SU-DHL-6 (cell line): ENCODE results near the gene NT5C.
A peak's percentile ranks its signal among the peaks of the same experiment; 100 is the strongest.

Source experiments
- H2AFZ ChIP-seq: fragments of 200-600 bp; sonication (generic); 2 replicates; pipeline ENCODE4 v1.6.1; 2014; ENCODE audit warnings: low read depth, mild to moderate bottlenecking, moderate library complexity, mixed read lengths, antibody characterized with exemption, low read length; ENCODE audit not compliant: severe bottlenecking
- H3F3A ChIP-seq: fragments of 200-600 bp; shearing (Covaris generic); 2 replicates; pipeline ENCODE4 v1.6.0; 2016; ENCODE audit warnings: antibody characterized with exemption, mild to moderate bottlenecking; ENCODE audit not compliant: insufficient read depth
- H3K27ac ChIP-seq: fragments of 200-600 bp; sonication (generic); 2 replicates; pipeline ENCODE4 v1.5.1; 2016; ENCODE audit warnings: low read depth, mild to moderate bottlenecking, low read length, moderate library complexity, mixed read lengths
- H3K27me3 ChIP-seq: fragments of 200-600 bp; sonication (generic), shearing (Covaris generic); 2 replicates; pipeline ENCODE4 v1.6.0; 2014; ENCODE audit warnings: mild to moderate bottlenecking, low read length
- H3K36me3 ChIP-seq: fragments of 200-600 bp; sonication (generic); 2 replicates; pipeline ENCODE4 v1.6.1; 2014; ENCODE audit warnings: mild to moderate bottlenecking, low read length, mixed read lengths
- H3K4me2 ChIP-seq: fragments of 300-600, 200-600 bp; shearing (Covaris generic), sonication (generic); 2 replicates; pipeline ENCODE4 v1.6.0; 2014; ENCODE audit warnings: low read length, low read depth, mild to moderate bottlenecking; ENCODE audit not compliant: poor library complexity, severe bottlenecking
- H3K4me3 ChIP-seq: fragments of 200-600 bp; sonication (generic); 2 replicates; pipeline ENCODE4 v1.5.1; 2014; ENCODE audit warnings: antibody characterized with exemption, low read length, mild to moderate bottlenecking, mixed read lengths; ENCODE audit not compliant: insufficient read depth, poor library complexity, severe bottlenecking
- H3K79me2 ChIP-seq: fragments of 200-600 bp; sonication (generic); 2 replicates; pipeline ENCODE4 v1.6.1; 2014; ENCODE audit warnings: mild to moderate bottlenecking, low read length, moderate library complexity; ENCODE audit not compliant: insufficient read depth
- H3K9ac ChIP-seq: fragments of 200-600 bp; sonication (generic); 2 replicates; pipeline ENCODE4 v1.7.0; 2014; ENCODE audit warnings: mild to moderate bottlenecking, low read length
- H3K9me2 ChIP-seq: fragments of 200-600 bp; sonication (generic); replicated peaks from 2 replicates; pipeline ENCODE4 v1.6.1; 2014; ENCODE audit warnings: low read length; ENCODE audit not compliant: insufficient read depth
- H3K9me3 ChIP-seq: fragments of 200-600 bp; sonication (generic); 2 replicates; pipeline ENCODE4 v1.6.1; 2014; ENCODE audit warnings: low read length, mixed read lengths; ENCODE audit not compliant: insufficient read depth
- H4K20me1 ChIP-seq: fragments of 200-600 bp; sonication (generic); 2 replicates; pipeline ENCODE4 v1.6.1; 2014; ENCODE audit warnings: low read depth, mild to moderate bottlenecking, antibody characterized with exemption, low read length, moderate library complexity, mixed read lengths
- EZH2phosphoT487 ChIP-seq: fragments of 200-600 bp; sonication (generic), shearing (Covaris generic); conservative IDR thresholded peaks from 2 replicates; pipeline ENCODE4 v1.6.1; 2018; ENCODE audit warnings: mild to moderate bottlenecking, antibody characterized with exemption, low read length, moderate library complexity, mixed read lengths
- TF ChIP-seq, protein P1 (sequence below): fragments of 200-600 bp; sonication (generic); IDR thresholded peaks from one replicate; pipeline ENCODE4 v1.5.1; 2017; ENCODE audit warnings: antibody characterized with exemption, mild to moderate bottlenecking, low read length, moderate library complexity; ENCODE audit not compliant: insufficient read depth, poor library complexity, severe bottlenecking

NT5C gene

DNA sequence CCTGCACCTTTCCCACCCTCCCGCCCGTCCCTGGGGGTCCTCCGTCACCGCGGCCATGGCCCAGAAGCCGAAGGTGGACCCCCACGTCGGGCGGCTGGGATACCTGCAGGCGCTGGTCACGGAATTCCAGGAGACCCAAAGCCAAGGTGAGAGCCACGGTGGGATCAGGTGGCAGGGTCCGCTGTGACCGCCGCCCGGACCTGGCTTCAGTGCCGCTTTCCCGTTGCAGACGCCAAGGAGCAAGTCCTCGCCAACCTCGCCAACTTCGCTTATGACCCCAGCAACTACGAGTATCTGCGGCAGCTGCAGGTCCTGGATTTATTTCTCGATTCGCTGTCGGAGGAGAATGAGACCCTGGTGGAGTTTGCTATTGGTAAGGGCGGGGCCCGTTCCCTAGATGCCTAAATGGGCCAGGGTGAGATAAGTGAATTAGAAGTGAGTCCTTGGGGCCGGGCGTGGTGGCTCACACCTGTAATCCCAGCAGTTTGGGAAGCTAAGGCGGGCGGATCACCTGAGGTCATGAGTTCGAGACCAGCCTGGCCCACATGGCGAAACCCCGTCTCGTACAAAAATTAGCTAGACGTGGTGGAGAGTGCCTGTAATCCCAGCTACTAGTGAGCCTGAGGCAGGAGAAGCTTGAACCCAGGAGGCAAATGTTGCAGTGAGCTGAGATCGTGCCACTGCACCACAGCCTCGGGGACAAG lies 21.2 kb downstream of the NT5C start:
- no peaks in the 10 kb centered on the region for H3K9me2 ChIP-seq
- peak overlapping the region; percentile 72 for H2AFZ ChIP-seq
- H3K4me2 ChIP-seq = peak overlapping the region; percentile 64
- TF ChIP-seq, protein P1, sequence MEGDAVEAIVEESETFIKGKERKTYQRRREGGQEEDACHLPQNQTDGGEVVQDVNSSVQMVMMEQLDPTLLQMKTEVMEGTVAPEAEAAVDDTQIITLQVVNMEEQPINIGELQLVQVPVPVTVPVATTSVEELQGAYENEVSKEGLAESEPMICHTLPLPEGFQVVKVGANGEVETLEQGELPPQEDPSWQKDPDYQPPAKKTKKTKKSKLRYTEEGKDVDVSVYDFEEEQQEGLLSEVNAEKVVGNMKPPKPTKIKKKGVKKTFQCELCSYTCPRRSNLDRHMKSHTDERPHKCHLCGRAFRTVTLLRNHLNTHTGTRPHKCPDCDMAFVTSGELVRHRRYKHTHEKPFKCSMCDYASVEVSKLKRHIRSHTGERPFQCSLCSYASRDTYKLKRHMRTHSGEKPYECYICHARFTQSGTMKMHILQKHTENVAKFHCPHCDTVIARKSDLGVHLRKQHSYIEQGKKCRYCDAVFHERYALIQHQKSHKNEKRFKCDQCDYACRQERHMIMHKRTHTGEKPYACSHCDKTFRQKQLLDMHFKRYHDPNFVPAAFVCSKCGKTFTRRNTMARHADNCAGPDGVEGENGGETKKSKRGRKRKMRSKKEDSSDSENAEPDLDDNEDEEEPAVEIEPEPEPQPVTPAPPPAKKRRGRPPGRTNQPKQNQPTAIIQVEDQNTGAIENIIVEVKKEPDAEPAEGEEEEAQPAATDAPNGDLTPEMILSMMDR = no peak
- no peak for TF ChIP-seq EZH2phosphoT487
- no peaks in the 10 kb centered on the region for H3K27me3 ChIP-seq
- H3K79me2 ChIP-seq = 0 out of 2 replicates have a peak, but pooled peaks cover 8% of the 10 kb centered on the region
- H3K9me3 ChIP-seq = no peaks in the 10 kb centered on the region
- H3K27ac ChIP-seq = no peak overlapping the region
- H3F3A ChIP-seq = peaks cover 16% of the 10 kb centered on the region; the same call in 1 of the 2 replicates
- H3K4me3 ChIP-seq = peak overlapping the region; percentile 63
- peak overlapping the region; percentile 60 for H3K9ac ChIP-seq
- no peaks in the 10 kb centered on the region for H4K20me1 ChIP-seq
- H3K36me3 ChIP-seq = no peaks in the 10 kb centered on the region

DNA sequence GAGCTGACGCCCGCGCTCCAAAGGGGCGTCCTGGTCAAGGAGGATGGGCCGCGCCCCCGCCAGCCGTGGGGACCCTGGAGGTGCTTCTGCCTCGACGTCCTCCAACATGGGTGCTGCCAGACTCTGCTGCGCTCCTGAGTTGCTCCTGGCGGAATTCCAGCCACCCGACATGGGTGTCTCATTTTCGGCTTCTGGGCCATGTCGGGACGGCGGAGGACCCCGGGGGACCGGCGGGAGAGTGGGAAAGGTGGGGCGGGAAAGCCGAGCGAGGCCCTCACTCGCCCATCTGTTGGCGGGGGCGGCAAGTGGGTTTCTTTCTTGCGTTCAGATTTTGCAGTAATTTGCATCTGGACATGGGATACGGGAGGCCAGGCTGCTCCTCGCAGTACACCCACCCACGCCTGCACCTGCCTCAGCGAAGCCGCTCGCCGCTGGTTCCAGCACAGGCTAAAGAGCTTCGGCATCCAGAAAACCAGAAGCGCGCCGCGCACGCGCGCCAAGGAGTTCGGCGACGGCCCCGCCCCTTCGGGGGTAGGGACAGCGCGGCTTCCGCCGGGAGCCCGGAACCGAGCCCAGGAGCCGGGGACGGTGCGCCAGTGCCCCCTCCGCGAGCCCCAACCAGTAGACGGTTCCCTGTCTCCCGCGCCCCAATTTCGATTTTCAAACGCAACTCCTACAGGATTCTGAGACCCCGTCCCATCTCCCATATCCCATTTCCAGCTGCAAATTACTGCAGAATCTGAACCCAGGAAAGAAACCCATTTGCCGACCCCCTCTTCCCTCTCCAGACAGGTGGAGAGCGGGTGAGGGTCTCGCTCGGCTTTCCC lies 21.9 kb downstream of the NT5C start, which contains the start of gene ARMC7:
ARMC7 (plus strand) TSS at position 563 of the 827 bp plus-strand sequence. CDS start 320 bp downstream, outside the sequence.
- Histone ChIP-seq H3K9ac (peak within 1 kb of the TSS; percentile 60), H3K79me2 (0 out of 2 replicates have a peak, but pooled peaks cover 8% of the 10 kb centered on the region), H2AFZ (peak within 1 kb of the TSS; percentile 72), H3K27ac (no peak within 1 kb of the TSS; the same call in 1 of the 2 replicates), H4K20me1 (no peaks in the 10 kb centered on the region), H3K9me3 (no peaks in the 10 kb centered on the region), H3K4me3 (peak within 1 kb of the TSS; percentile 63), H3F3A (peaks cover 16% of the 10 kb centered on the region; the same call in 1 of the 2 replicates), H3K9me2 (no peaks in the 10 kb centered on the region), H3K27me3 (no peaks in the 10 kb centered on the region), H3K36me3 (no peaks in the 10 kb centered on the region), H3K4me2 (peak within 1 kb of the TSS; percentile 64)
- no peak for TF ChIP-seq EZH2phosphoT487
- TF ChIP-seq, protein P1 = no peak

DNA sequence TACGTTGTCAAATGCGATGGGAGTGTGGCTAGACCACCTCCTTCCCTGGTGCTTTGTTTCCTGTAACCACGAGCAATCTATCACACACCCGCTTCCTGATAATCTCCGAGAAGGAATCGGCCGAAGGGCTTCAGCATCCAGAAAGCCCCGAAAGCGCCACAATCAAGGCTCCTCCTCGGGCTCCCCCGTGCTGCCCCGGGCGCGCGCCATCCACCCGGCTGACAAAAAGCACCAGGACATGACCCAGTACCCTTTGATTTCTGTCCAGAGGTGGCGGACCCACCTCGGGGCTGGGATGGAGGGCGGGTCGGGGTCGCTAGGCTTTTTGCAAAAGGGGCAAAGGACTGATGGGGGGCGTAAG lies 22.5 kb downstream of the NT5C start:
- 0 out of 2 replicates have a peak, but pooled peaks cover 5% of the 10 kb centered on the region for H3K79me2 ChIP-seq
- H3K9me3 ChIP-seq = no peaks in the 10 kb centered on the region
- no peak for TF ChIP-seq EZH2phosphoT487
- TF ChIP-seq, protein P1 = no peak
- peaks cover 16% of the 10 kb centered on the region; the same call in 1 of the 2 replicates for H3F3A ChIP-seq
- H3K36me3 ChIP-seq = no peaks in the 10 kb centered on the region
- no peaks in the 10 kb centered on the region for H3K27me3 ChIP-seq
- no peak overlapping the region for H3K27ac ChIP-seq
- peak overlapping the region; percentile 64 for H3K4me2 ChIP-seq
- no peaks in the 10 kb centered on the region for H4K20me1 ChIP-seq
- peak overlapping the region; percentile 72 for H2AFZ ChIP-seq
- H3K9me2 ChIP-seq = no peaks in the 10 kb centered on the region
- H3K9ac ChIP-seq = peak overlapping the region; percentile 60
- peak overlapping the region; percentile 63 for H3K4me3 ChIP-seq
